ENCODE results near the gene CARD16.
"Not testable (repeated sequence)": the region's sequence is repeated elsewhere in the genome, so short reads cannot be mapped to it uniquely, and the experiment has no call there.

- TF ChIP-seq CTCF (conservative IDR thresholded peaks at IDR 0.05; ENCODE audit: low read length); EZH2phosphoT487 (IDR thresholded peaks at IDR 0.05; ENCODE audit: borderline replicate concordance): not testable (repeated sequence)
These were observed 26.9 kb upstream of the CARD16 start for GRCh38 chr11:105072080-105072479.
